Measurements from ENCODE around the gene HEMGN.

The HEMGN gene

DNA sequence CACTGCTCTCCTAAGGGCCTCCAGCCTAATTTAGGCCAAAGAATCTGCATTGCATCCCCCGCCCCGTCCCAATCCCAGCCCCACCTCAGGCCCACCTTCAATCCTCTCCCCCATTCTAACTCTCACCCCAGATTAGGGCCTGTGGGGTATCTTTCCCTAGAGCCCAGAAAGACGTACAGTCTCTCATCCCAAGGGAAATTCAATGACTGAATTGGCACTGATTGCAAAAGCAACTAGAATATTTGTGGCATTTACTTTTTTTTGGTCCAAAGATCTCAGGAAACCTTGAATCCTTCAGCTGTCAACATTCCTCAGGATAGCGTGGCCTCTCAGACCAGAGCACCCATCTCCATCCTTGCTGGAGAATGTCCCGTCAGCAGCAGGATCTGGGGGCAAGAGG is 46.2 kb downstream of the HEMGN start:
- no peak for DNase-seq

DNA sequence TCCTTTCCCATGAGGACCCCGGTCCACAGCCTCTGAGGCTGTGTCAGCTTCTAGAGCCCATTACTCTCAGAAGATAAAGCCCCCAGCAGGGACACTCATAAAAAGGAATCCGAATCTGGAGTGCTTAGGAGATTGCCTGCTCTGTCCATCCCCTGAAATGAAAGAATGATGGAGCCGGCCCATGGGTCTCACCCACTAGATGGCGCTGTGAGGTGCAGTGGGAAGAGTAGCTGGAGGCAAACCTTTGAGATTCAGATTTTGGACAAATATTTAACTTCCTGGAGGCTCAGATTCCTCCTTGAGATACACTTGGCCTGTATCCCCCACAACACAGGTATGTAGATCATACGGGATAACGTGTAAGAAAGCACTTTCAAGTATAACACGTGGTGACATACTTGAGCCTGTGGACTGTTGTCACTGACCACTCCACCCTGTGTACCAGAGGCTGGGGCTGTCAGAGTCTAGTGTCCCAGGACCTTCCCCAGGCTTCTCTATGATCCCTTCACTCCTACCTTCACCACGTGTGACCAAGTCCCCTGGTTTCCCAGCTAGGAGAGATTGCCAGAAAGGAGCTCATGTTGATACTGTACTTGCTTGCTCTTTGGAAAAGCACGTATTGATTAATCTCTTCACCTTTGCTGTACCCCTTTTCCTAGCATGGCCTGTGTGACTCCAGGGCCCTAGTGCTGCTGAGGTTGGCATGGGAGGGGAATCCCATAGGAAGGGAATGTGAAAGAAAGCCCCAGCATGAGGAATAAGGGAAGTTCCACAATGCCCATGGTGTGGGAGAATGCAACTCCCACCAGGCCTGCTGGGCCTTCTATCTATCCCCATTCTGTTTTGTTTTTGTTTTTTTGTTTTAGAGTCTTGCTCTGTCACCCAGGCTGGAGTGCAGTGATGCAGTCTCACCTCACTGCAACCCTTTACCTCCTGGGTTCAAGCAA is 47.8 kb downstream of the HEMGN start:
- DNase-seq = no peak

DNA sequence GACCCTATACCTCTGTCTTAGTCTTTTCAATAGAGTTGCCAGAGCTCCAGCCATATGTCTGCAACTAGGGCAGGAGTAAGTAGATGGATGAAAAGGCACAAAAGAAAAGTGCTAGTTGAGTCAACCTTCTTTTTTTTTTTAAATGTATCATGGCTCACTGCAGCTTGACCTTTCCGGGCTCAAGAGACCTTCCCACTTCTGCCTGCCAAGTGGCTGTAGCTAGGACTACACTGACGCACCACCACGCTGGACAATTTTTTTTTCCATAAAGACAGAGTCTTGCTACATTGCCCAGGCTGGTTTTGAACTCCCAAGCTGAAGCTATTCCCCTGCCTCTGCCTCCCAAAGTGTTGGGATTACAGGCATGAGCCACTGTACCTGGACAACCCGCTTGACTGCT is 57.6 kb downstream of the HEMGN start:
- DNase-seq = no peak

All from fibroblast of skin of right quadriceps (primary cell).